Heart left ventricle (tissue), 16 donors: ENCODE results near the gene SCCPDH. TPM values are rescaled to one million over a fixed set of nuclear protein-coding genes. Genes with fewer than 3 reads are reported as not detected.

ENCODE experiments used
- ATAC-seq, 4 donors: fragments of 200-7000 bp; cut with Tn5 transposase; one replicate each; pipeline ENCODE4 v1.9.1; 2020 to 2022; ENCODE audit warnings: moderate library complexity in 4 of 4, mild to moderate bottlenecking in 3 of 4, moderate number of reproducible peaks in 1 of 4
- DNase-seq, 5 donors: peaks; one replicate each; pipeline ENCODE4 v3.0.0-alpha.2; 2020
- H3K27ac ChIP-seq, 12 donors: fragments of 200-600 bp; sonication (generic) in 4 of 12; one replicate each; pipeline versions ENCODE4 v1.5.0 to v1.8.0; 2016 to 2022; ENCODE audit warnings: mild to moderate bottlenecking in 2 of 12
- H3K27me3 ChIP-seq, 9 donors: fragments of 200-600 bp; sonication (generic) in 2 of 9; one replicate each; pipeline versions ENCODE4 v1.5.1 to v1.8.0; 2016 to 2022; ENCODE audit warnings: mild to moderate bottlenecking in 3 of 9
- H3K36me3 ChIP-seq, 9 donors: fragments of 200-600 bp; sonication (generic) in 2 of 9; one replicate each; pipeline versions ENCODE4 v1.5.0 to v1.8.0; 2018 to 2022; ENCODE audit warnings: mild to moderate bottlenecking in 2 of 9
- H3K4me1 ChIP-seq, 12 donors: fragments of 200-600 bp; sonication (generic) in 4 of 12; one replicate each; pipeline versions ENCODE4 v1.5.0 to v1.8.0; 2016 to 2022; ENCODE audit warnings: mild to moderate bottlenecking in 3 of 12
- H3K4me3 ChIP-seq, 12 donors: fragments of 200-600 bp; sonication (generic) in 4 of 12; one replicate each; pipeline versions ENCODE4 v1.5.0 to v1.8.0; 2017 to 2022; ENCODE audit warnings: mild to moderate bottlenecking in 9 of 12, moderate library complexity in 4 of 12
- H3K9me3 ChIP-seq, 12 donors: fragments of 200-600 bp; sonication (generic) in 4 of 12; one replicate each; pipeline versions ENCODE4 v1.5.0 to v1.8.0; 2016 to 2022; ENCODE audit warnings: mild to moderate bottlenecking in 1 of 12
- CTCF ChIP-seq, 12 donors: fragments of 200-600 bp; sonication (generic) in 4 of 12; IDR thresholded peaks; one replicate each; pipeline versions ENCODE4 v1.5.0 to v1.8.0; 2018 to 2022; ENCODE audit warnings: antibody characterized with exemption in 12 of 12, mild to moderate bottlenecking in 5 of 12
- POLR2A ChIP-seq, 2 donors: fragments of 450-650 bp; IDR thresholded peaks; one replicate each; pipeline ENCODE4 v1.6.1; 2017; ENCODE audit warnings: antibody characterized with exemption in 2 of 2, mild to moderate bottlenecking in 2 of 2, moderate library complexity in 2 of 2
- WGBS, 4 donors: extraction: QIAGEN DNeasy Blood & Tissue Kit in 2 of 4; methylation state at CpG; one replicate each; pipeline versions ENCODE4 v1.1.5 to v1.1.7; 2013 to 2018; 5-methylcytosine and 5-hydroxymethylcytosine counted together
- intact Hi-C, 10 donors: fragments of 100-400 bp; cut with DNase I; formaldehyde crosslinking; loops; one replicate each; pipeline versions ENCODE4 v1.11.1 to v1.14.2; 2022
- polyA plus RNA-seq, 2 donors: library from polyadenylated mRNA; stranded (reverse); fragments of 200-250 nt; gene quantifications; one replicate each; pipeline ENCODE4 v1.2.3, GENCODE V29; 2013
- total RNA-seq, 9 donors: library from RNA; depleted of rRNA in 2 of 9; stranded (reverse); fragments of >200 nt in 2 of 9; fragmentation: NEBNext Ultra II Directional in 3 of 9; extraction: Animal tissue kit (Norgen Biotek cat#: 25700) in 3 of 9; gene quantifications; one replicate each; pipeline versions ENCODE4 v1.1.0 to v1.2.4, GENCODE V29; 2016 to 2023
- donor health status: ischemic (EF 13 %, LVEDD 7.1; RV severe dilation, severe dysfunction).
- donor health status: healthy with polysubstance abuse.
- donor health status: DM: no; HTN: yes; CAD: no.
- donor health status: DM: no; HTN: no; CAD: no.
- donor health status: ischemic (EF 25% LVEDD 6.9; RV normal size, moderate dysfunction).
- donor health status: ischemic (EF 25% LVEDD 5.7; RV mildly dilated, moderate dysfunction).
- donor health status: healthy.
- donor health status: DM: yes; HTN: yes; CAD: no.
- donor health status: ischemic (EF 35%, LVEDD 5.7; RV mildly dilated, moderate dysfunction).
- donor health status: nonischemic (EF 11% LVEDD 7.7; RV severe dilation, severe dysfunction).
- donor health status: DM: yes; HTN: yes; CAD: no.
- donor health status: PGD.
- donor health status: ischemic (EF 29% LVEDD 5.4; RV normal size, mild dysfunction).
- donor health status: nonischemic (EF 23%, LVEDD 6.1; RV moderate dilation, normal function).

Gene SCCPDH
- total and polyA plus RNA-seq, 11 donors: 13.8 to 36.4 (median 31.0) TPM

- H3K36me3 ChIP-seq: peaks cover 0 to 30% (median 28%) of the 10 kb centered on the region in 9 donors
- TF ChIP-seq POLR2A (IDR thresholded peaks at IDR 0.05): no peak
- no peak for TF ChIP-seq CTCF (IDR thresholded peaks at IDR 0.05)
- 0 to 2% (median 1%) methylated on average over 13 of the region's 13 CpGs for WGBS, 4 donors
- peak overlapping the region; percentile 56 to 93 (median 90) for H3K27ac ChIP-seq
- peak overlapping the region; percentile 65 to 97 (median 92) for H3K4me3 ChIP-seq
- peaks cover 0 to 32% (median 5%) of the 10 kb centered on the region in 12 donors for H3K4me1 ChIP-seq
- peak in 1 of 5 donors; percentile 28 for DNase-seq
- intact Hi-C loops: loop anchor here in 1 of 10 donors (5.0 kb wide), 1 partner anchor 47 kb away; no protein-coding TSS in a partner anchor
- H3K27me3 ChIP-seq: no peaks in the 10 kb centered on the region
- peaks cover 0 to 17% (median 2%) of the 10 kb centered on the region in 12 donors for H3K9me3 ChIP-seq
- peak in 1 of 4 donors; percentile 37 for ATAC-seq
These were observed 504 bp downstream of the SCCPDH start for GRCh38 chr1:246724731-246725095.

- H3K27me3 ChIP-seq: no peaks in the 10 kb centered on the region
- TF ChIP-seq POLR2A (IDR thresholded peaks at IDR 0.05) (no peak), CTCF (IDR thresholded peaks at IDR 0.05) (no peak)
- 61 to 69% (median 65%) methylated on average over 9 of the region's 9 CpGs for WGBS, 4 donors
- H3K9me3 ChIP-seq: peaks cover 0 to 16% (median 2%) of the 10 kb centered on the region in 12 donors
- ATAC-seq: no peak
- DNase-seq: no peak
- H3K36me3 ChIP-seq: peaks cover 0 to 35% (median 33%) of the 10 kb centered on the region in 9 donors
- H3K27ac ChIP-seq: peak overlapping the region in 11 of 12 donors; percentile 40 to 93 (median 89)
- intact Hi-C loops: loop anchor here in 1 of 10 donors (5.0 kb wide), 1 partner anchor 48 kb away; no protein-coding TSS in a partner anchor
- peaks cover 0 to 32% (median 5%) of the 10 kb centered on the region in 12 donors for H3K4me1 ChIP-seq
- peak overlapping the region in 10 of 12 donors; percentile 65 to 97 (median 92) for H3K4me3 ChIP-seq
These were observed 982 bp downstream of the SCCPDH start for GRCh38 chr1:246725191-246725590.

GRCh38 chr1:246726255-246726679, 2.1 kb downstream of the SCCPDH start:
- intact Hi-C loops: loop anchor here in 1 of 10 donors (5.0 kb wide), 1 partner anchor 49 kb away; no protein-coding TSS in a partner anchor
- peak overlapping the region in 11 of 12 donors; percentile 2 to 92 (median 89) for H3K27ac ChIP-seq

More at GRCh38 chr1:246726255-246726679, 2.1 kb downstream of the SCCPDH start:
- H3K4me3 ChIP-seq: peak overlapping the region in 2 of 12 donors; percentile 93 to 96
- no peak for DNase-seq
- WGBS, 4 donors: 66 to 79% (median 77%) methylated on average over 4 of the region's 4 CpGs
- no peaks in the 10 kb centered on the region for H3K27me3 ChIP-seq
- H3K4me1 ChIP-seq: peaks cover 0 to 32% (median 5%) of the 10 kb centered on the region in 12 donors
- peak in 1 of 4 donors; percentile 9 for ATAC-seq
- peaks cover 0 to 46% (median 44%) of the 10 kb centered on the region in 9 donors for H3K36me3 ChIP-seq
- peaks cover 0 to 11% (median 0%) of the 10 kb centered on the region in 12 donors for H3K9me3 ChIP-seq
- TF ChIP-seq CTCF (IDR thresholded peaks at IDR 0.05) (no peak), POLR2A (IDR thresholded peaks at IDR 0.05) (no peak)
